Vagina (tissue), 2 donors: ENCODE measurements around the gene ASMT.

Experiments used
- CTCF ChIP-seq, 3 experiments: fragments of 450-650 bp in 2 of 3; fragments of 200-600 bp in 1 of 3; sonication (generic) in 1 of 3; IDR thresholded peaks; one replicate each; pipeline ENCODE4 v1.5.1; 2017 to 2019; ENCODE audit warnings: antibody characterized with exemption in 3 of 3, mild to moderate bottlenecking in 2 of 3, moderate library complexity in 2 of 3
- POLR2A ChIP-seq, 2 donors: fragments of 450-650 bp; IDR thresholded peaks; one replicate each; pipeline ENCODE4 v1.6.1; 2017; ENCODE audit warnings: antibody characterized with exemption in 2 of 2, mild to moderate bottlenecking in 2 of 2, moderate library complexity in 2 of 2
- POLR2AphosphoS5 ChIP-seq, 2 donors: sonication (generic); formaldehyde crosslinking; IDR thresholded peaks; one replicate each; pipeline ENCODE4 v1.9.0; 2017; ENCODE audit warnings: antibody characterized with exemption in 2 of 2, mild to moderate bottlenecking in 2 of 2, low read depth in 1 of 2; ENCODE audit not compliant: insufficient read depth in 1 of 2

DNA sequence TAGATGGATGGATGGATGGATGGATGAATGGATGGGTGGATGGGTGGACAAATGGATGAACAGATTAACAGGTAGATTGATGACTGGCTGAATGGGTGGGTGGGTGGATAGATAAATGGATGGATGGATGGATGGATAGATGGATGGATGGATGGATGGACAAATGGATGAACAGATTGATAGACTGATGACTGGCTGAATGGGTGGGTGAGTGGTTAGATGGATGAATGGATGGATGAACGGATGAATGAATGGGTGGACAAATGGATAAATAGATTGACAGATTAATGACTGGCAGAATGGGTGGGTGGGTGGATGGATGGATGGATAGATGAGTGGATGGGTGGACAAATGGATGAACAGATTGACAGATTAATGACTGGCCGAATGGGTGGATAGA lies 37.0 kb upstream of the ASMT start:
- TF ChIP-seq CTCF (IDR thresholded peaks at IDR 0.05) (no peak), POLR2AphosphoS5 (IDR thresholded peaks at IDR 0.05; ENCODE audit: insufficient read depth in 1 of 2, low read depth in 1 of 2) (no peak), POLR2A (IDR thresholded peaks at IDR 0.05) (no peak)
